IPS-18c (cell line): ENCODE results near the gene APOBEC4.
A peak's percentile ranks its signal among the peaks of the same experiment; 100 is the strongest.
"Not testable (repeated sequence)": the region's sequence is repeated elsewhere in the genome, so short reads cannot be mapped to it uniquely, and the experiment has no call there.

Experiments used
- H3K4me3 ChIP-seq: 2 replicates; pipeline ENCODE4 v1.7.0; 2013; ENCODE audit warnings: low read depth, mild to moderate bottlenecking, low read length, moderate library complexity; ENCODE audit not compliant: insufficient read depth
- H3K9me3 ChIP-seq: one replicate; pipeline ENCODE4 v1.6.1; 2013; ENCODE audit warnings: mild to moderate bottlenecking, low read length, moderate library complexity; ENCODE audit not compliant: control insufficient read depth, insufficient read depth

APOBEC4 gene

DNA sequence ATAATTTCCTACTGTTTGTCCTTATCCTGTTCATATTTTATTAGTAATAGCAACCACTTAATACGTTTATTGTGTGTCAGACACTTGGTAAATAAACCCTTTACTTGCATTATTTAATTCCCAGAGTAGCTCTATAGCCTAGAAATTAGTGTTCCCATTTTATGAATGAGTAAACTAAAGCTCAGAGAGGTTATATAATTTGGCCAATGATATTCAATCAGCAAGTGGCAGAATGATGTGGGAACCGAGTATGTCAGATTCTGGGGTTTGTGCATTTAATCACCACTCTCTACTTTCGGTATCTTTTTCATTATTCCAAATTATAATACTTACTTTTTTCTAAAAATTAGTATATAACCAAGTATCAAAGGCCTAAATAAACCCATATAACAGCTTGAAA lies 10.9 kb downstream of the APOBEC4 start:
- Histone ChIP-seq H3K9me3 (no peaks in the 10 kb centered on the region), H3K4me3 (no peak overlapping the region)

DNA sequence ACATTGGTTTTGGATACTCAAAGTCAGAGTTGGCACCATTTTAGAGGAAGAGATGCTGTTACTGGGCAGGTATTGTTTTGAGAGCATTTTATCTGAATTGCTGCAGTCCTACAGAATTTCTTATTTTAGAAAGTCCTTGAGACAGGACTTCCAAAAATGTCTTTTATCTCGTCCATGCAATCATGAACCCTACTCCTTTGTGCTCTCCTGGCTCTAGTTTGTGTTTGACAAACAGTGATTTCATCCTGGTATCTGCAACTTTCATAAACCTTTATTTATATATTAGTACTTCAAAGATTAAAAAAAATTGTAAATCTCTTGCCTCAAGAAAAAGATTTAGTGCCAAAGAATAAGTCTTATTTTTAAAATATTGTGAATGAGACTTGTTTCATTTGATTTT lies 12.9 kb downstream of the APOBEC4 start:
- no peak overlapping the region for H3K4me3 ChIP-seq
- H3K9me3 ChIP-seq, result no peaks in the 10 kb centered on the region

DNA sequence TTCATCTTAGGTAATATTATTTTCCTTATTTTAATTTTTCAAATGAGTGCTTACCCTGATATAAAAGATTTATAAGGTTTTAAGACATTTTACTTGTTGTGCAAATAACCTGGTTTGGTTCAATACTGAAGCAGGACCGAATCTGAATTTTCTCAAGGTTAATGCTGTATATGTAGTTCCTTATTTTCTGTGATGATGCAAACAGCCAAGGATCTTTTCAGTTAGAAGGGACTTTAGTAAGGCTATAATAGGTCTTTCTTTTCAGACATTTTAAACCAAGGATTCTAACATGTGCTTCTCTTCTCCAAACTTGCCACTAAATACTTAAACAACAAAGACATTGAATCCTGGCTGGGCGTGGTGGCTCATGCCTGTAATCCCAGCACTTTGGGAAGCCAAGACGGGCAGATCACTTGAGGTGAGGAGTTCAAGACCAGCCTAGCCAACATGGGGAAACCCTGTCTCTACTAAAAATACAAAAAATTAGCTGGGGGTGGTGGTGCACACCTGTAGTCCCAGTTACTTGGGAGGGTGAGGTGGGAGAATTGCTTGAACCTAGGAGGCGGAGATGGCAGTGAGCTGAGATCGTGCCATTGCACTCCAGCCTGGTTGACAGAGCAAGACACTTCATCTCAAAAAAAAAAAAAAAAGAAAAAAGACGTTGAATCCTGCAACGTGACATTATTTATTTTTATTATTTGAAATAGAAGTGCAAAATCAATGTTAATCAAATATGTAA lies 14.3 kb downstream of the APOBEC4 start:
- no peaks in the 10 kb centered on the region for H3K9me3 ChIP-seq
- H3K4me3 ChIP-seq, result no peak overlapping the region

DNA sequence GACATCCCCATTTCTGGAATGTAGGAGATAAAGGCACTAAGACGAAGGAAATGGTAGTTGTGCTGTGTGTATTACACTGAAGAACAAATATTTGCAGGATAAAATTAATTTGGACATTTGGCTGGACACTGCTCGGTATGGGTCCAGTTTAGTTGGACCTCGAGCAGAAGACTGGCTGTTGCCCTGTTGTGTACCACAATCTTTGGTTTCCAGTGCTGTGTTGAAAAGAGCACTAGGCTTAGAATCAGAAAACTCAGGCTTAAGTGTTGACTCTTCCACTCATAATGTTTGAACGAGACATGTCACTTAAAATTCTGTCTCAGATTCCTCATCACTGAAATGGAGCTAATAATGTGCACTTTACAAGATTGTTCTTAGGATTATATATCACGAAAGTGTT lies 16.3 kb downstream of the APOBEC4 start:
- Histone ChIP-seq H3K4me3 (no peak overlapping the region), H3K9me3 (no peaks in the 10 kb centered on the region)

DNA sequence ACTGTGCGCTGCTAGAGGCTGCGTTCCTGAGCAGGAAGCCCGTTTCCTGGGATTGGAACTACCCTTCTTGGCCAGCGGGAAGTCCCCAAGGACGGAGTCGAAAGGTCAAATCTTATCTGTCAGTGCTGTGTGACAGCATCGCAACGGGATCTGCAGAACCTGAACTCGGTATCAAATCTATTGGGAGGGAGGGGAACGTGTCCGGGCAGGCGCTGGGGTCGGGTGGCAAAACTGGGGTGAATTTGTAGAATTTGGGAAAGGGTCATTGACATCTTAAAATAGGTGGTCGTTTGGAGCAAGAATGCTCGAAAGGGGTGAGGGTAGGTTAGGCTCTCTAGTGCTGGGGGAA lies 16.8 kb downstream of the APOBEC4 start:
- Histone ChIP-seq H3K4me3 (peak overlapping the region; percentile 88), H3K9me3 (no peaks in the 10 kb centered on the region)

DNA sequence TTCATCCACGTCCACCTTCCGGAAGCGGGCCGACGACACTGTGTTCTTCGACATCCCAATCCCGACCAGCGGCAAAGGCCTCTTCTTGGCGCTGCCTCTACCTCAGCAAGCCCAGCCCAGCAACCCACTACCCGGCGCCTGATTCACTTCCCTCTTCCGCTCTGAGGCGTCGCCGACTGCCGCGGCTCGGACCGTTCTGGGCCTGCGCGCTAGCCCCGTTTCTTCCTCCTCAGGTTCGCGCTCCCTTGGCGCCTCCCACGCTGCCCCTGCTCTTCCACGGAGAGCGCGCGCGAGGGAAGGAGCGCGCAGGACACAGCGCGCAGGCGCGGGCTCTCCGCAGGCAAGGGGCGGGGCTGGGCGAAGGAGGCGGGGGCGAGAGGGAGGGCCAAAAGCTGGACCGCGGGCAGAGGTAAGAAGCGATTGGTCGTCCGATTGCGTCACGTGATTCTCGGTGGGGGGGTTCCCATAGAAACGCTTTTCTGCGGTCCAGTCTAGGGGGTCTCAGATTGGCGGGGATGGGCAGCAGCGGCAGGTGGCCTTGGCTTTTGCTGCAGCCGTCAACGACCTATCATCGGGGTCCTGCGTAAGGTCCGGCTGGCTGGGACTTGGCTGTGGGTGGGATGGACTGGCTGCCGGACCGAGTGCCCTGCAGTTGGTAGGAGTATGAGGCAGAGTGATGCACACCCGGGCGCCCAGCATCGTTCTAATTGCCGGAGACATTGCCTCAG lies 17.3 kb downstream of the APOBEC4 start, which contains the start of gene ARPC5:
Gene ARPC5, minus strand, starts transcription at position 178 of the 728 bp plus-strand sequence. Its CDS starts 124 bp downstream, at position 54.
- Histone ChIP-seq H3K4me3 (peak within 1 kb of the TSS; percentile 88), H3K9me3 (no peaks in the 10 kb centered on the region)

DNA sequence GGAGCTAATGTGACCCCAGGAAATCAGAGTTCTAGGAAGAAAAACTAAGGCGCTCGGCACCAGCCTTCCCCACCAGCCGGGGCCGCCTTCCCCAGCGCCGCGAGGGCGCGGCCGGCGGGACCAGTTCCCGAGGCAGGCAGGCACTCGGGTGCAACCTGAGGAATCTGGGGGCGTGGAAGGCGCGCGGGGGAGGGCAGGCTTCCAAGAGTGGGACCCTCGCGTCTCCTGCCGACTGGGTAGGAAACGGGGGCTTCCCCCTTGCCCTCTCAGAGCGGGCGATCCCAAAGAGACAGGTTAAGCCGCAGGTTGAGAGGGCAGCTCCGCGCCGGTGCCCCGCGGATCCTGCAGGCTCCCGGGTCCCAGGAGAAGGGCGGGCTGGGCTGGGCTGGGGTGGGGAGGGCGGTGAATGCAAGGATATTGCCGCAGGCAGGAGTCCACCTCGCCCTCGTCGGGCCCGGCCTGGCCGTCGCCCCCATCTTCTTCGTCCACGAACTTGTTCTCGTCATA lies 18.0 kb downstream of the APOBEC4 start:
- Histone ChIP-seq H3K4me3 (peak overlapping the region; percentile 88), H3K9me3 (no peaks in the 10 kb centered on the region)

DNA sequence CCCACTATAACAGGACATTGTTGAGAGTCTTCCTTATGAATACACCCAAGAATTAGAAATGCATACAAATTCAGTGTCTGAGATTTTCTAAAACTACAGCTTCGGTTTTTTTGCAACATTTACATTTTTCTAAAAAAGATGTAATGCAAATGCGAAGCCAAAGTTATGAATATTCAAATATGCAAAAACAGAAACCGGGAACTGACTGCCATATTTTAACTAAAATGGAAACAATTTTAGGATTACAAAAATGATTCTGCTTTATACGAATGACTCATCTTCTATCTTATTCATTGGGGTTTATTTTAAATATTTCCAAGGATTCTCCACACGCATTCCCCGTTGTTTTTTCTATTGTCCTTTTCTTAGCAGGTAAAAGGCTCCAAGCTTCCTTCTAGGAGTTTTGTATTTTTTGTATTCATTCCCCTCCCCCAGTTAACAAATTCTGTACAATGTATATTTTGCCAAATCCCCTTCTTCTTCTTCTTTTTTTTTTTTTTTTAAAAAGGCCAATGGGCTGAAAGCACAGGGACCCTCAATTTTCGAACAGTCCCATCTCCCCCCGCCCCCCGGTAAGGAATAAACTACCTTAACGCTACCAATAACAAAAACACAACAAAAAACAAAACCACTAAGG lies 18.6 kb downstream of the APOBEC4 start:
- no peaks in the 10 kb centered on the region for H3K9me3 ChIP-seq
- peak overlapping the region; percentile 88 for H3K4me3 ChIP-seq

DNA sequence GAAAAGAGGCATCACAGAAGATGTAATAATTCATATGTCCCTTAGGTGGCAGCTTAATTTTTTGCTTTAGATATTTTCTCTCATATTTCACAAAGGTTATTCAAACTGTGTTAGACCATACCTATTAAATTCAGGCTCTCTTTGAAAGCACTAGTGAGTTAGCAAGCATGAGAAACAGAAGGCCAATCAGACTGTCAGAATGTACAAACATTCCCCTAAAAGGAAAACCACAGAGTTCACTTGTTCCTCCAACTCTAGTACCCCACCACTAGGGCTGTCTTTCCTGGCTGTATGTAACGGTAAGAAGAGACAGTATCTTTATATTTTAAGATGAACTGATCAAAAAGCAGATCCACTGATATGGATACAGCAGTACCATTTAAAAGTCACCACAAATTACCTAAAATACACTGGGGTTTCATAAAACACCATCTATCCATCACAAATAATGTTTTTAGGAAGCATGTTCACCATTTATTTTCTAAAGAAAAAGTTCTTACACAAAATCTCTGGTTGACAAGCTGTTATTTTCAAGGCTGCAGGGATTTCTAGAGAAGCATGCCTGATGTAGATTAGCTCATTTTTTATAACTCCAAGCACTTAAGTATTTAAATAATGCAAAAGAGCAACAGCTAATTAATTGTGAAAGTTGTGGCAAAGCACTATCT lies 19.3 kb downstream of the APOBEC4 start:
- no peak overlapping the region for H3K4me3 ChIP-seq

DNA sequence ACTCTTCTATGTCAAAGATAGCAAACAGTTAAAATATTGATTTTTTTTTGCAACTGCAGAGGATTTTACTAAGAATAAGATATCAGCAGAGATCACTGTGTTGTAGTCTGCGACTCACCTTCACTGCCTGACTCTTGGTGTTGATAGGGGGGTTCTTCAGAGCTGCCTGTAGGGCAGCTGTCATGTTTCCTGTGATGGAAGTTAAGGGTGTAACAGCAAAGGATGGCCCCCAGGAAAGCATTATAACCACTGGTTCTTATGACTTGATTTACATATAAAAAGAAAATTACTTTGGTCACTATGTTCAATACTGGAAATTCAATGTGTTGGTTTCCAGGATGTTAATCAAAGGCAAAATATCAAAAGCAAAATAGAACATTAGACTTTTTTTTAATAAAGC lies 20.2 kb downstream of the APOBEC4 start:
- Histone ChIP-seq H3K4me3 (no peak overlapping the region), H3K9me3 (no peaks in the 10 kb centered on the region)

More for the DNA sequence above, 19.3 kb downstream of the APOBEC4 start:
- no peaks in the 10 kb centered on the region for H3K9me3 ChIP-seq

DNA sequence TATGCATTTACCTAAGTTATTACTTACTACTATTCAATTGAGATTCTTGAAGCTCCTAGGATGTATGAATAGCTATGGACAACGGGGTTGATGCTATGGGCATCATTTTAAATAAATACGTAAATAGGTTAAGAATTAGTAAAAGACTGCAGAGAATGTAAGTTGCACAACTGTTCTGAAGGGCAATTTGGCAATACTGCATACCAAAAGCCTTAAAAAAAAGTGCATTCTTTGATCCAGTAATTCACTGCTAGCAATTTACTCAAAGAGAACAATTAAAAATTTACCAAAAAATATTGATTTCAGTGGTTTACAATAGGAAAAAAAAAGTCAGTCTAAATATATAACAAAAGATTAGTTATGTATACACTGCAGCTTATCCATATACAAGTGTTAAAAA lies 21.0 kb downstream of the APOBEC4 start:
- H3K9me3 ChIP-seq, result no peaks in the 10 kb centered on the region
- H3K4me3 ChIP-seq, result no peak overlapping the region

DNA sequence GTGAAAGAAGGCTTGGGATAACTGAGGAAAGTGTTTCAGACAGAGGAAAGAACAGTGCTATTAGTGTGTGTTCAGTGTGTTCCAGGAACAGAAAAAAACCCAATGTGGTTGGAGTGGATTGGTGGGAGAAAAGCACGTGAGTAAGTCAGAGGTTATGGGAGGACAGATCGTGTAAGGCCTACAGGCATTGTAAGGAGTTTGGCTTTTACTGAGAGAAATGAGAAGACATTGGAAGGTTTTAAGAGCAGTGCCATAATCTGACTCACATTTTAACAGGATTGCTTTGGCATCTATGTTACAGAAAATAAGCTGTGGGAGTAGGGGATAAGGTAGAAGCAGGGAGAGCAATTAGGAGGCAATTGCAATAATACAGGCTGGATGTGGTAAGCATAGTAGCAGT lies 22.4 kb downstream of the APOBEC4 start:
- H3K4me3 ChIP-seq, result no peak overlapping the region

DNA sequence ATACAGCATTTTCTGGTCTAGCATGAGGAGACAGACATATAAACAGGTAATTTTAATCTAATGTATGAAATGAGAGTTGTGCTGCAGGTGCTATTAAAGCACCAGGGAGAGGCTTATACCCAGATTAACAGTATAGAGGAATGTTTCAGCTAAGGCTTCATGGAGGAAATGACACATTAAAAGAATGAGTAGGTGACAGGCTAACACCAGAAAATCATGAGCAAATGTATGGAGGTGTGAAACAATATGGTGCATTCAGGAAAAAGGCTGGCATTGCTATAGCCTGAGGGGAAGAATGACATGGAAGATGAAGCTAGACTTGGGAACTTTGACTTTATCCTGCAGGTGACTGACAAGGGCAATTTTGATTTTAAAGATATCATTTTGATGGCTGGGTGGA lies 24.6 kb downstream of the APOBEC4 start:
- no peaks in the 10 kb centered on the region for H3K9me3 ChIP-seq
- H3K4me3 ChIP-seq, result no peak overlapping the region

More for the DNA sequence above, 22.4 kb downstream of the APOBEC4 start:
- no peaks in the 10 kb centered on the region for H3K9me3 ChIP-seq

DNA sequence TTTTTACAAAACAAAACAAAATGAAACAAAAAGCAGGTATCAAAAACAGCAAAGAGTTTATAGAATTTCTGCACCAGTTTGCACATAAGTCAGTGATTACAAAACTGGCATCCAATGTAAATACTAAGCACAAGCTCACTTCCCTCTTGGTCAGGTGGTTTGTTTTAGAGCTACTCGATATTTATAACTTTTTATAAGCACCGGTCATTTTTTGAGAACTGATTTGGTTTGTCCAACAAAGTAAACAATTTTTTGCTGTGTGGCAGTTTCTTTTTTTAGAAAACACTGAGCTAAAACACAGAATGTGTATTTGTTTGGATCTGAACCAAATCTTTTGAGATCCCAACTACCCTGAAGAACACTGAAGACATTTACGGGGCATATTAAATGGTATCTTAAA lies 26.9 kb downstream of the APOBEC4 start:
- not testable (repeated sequence) for H3K4me3 ChIP-seq, H3K9me3 ChIP-seq

DNA sequence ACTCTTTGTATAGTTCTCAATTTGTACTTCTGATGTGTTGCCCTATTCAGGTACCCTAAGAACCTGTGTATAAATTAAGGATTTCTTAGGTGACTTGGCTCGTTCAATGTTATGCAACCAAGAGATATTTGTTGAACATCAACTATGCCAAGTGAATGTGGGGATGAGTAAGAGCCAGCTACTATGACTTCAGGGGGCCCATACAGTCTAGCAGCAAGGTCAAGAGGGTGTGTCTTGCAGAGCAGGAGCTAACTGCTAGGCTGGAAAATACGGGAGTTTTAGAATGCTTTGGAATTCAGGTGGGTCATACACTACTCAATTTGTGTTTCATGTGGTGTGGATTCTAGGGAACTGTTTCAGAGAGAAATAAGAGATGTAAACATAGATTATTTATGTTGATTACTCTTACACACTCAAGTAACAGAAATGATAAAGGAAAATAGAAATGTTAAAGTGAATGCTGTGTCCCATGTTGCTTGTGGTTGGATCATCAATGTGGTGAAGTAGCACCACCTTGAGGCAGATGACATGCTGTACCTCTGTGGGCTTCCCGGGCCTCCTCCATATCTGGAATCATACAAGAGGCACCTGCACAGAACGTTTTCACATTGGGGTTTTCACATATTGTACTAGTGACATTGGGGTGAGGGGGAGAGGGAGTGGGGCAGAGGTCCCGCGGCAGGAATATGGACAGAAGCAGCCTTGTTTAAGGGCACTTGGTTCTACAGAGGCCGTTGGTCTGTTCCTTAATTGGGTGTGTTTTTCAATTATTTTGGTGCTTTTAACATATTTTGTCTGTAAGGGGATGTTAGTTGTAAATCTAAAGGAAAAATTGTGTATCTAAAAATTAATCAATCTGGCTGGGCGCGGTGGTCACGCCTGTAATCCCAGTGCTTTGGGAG lies 30.0 kb downstream of the APOBEC4 start:
- H3K4me3 ChIP-seq, result no peak overlapping the region
- no peaks in the 10 kb centered on the region for H3K9me3 ChIP-seq

DNA sequence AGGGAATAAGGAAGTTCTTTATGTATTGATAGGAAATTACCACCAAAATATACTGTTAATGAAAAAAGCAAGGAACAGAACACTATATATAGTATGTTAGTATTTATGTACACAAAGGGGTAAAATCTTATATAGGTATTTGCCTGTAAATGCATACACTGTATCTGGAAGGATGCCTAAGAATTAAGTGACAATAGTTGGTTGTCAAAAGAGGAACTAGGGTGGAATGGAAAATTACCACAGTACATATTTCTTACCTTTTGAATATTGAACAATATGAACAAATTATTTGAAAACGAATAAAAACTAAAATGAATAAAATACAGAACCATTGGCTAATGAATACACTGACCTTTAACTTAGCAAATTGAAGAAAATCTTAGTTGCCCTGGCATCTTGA lies 31.1 kb downstream of the APOBEC4 start:
- Histone ChIP-seq H3K9me3 (no peaks in the 10 kb centered on the region), H3K4me3 (no peak overlapping the region)

DNA sequence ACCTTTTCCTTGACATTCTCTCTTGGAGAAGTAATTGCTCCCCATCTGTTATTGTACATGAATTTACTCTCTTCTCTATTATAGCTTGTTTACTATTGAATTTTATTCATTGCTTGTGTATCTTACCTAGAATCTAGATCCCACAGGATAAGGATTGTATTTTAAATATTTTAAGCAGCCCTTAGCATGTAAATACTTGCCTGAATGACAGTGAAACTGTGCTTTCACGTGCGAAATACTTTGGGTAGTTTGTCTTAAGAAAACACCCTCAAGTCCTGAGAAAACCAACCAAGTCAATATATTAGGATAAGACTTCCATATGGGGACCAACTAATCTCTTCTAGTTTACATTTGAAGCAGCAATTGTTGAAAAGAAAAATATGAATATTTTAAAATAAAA lies 32.8 kb downstream of the APOBEC4 start:
- H3K9me3 ChIP-seq, result no peaks in the 10 kb centered on the region
- no peak overlapping the region for H3K4me3 ChIP-seq
